Breast epithelium (tissue), 4 donors: ENCODE results near the gene PLB1. TPM values are rescaled to one million over a fixed set of nuclear protein-coding genes. Genes with fewer than 3 reads are reported as not detected.
A peak's percentile ranks its signal among the peaks of the same experiment; 100 is the strongest.

Experiments used
- DNase-seq, 2 donors: peaks; one replicate each; pipeline ENCODE4 v3.0.0-alpha.2; 2019; ENCODE audit warnings: low spot score in 2 of 2
- H3K27ac ChIP-seq, 2 donors: fragments of 200-600 bp; sonication (generic) in 1 of 2; one replicate each; pipeline ENCODE4 v1.5.1; 2016 to 2019; ENCODE audit warnings: mild to moderate bottlenecking in 1 of 2
- H3K27me3 ChIP-seq, 2 donors: fragments of 200-600 bp; sonication (generic) in 1 of 2; one replicate each; pipeline versions ENCODE4 v1.5.1 to v1.6.0; 2017 to 2019; ENCODE audit warnings: control low read depth in 1 of 2, mild to moderate bottlenecking in 1 of 2
- H3K36me3 ChIP-seq: fragments of 200-600 bp; one replicate; pipeline ENCODE4 v1.5.1; 2019
- H3K4me1 ChIP-seq, 2 donors: fragments of 200-600 bp; sonication (generic); one replicate each; pipeline ENCODE4 v1.5.1; 2016 to 2019; ENCODE audit warnings: control low read depth in 1 of 2
- H3K4me3 ChIP-seq, 3 donors: fragments of 200-600 bp; sonication (generic); 1 replicate in 2 of 3; 2 replicates in 1 of 3; pipeline ENCODE4 v1.5.1; 2016 to 2019; ENCODE audit warnings: mild to moderate bottlenecking in 3 of 3, moderate library complexity in 2 of 3
- H3K9me3 ChIP-seq, 2 donors: fragments of 200-600 bp; sonication (generic) in 1 of 2; one replicate each; pipeline ENCODE4 v1.5.1; 2016 to 2019; ENCODE audit warnings: control low read depth in 1 of 2
- CTCF ChIP-seq, 3 donors: fragments of 450-650 bp; IDR thresholded peaks; one replicate each; pipeline ENCODE4 v1.5.1; 2016 to 2017; ENCODE audit warnings: antibody characterized with exemption in 3 of 3, mild to moderate bottlenecking in 3 of 3, moderate library complexity in 3 of 3
- POLR2A ChIP-seq: fragments of 450-650 bp; IDR thresholded peaks from one replicate; pipeline ENCODE4 v1.6.1; 2016; ENCODE audit warnings: antibody characterized with exemption, mild to moderate bottlenecking, moderate library complexity
- POLR2AphosphoS5 ChIP-seq, 3 donors: sonication (generic); formaldehyde crosslinking; IDR thresholded peaks; one replicate each; pipeline ENCODE4 v1.6.1; 2017; ENCODE audit warnings: antibody characterized with exemption in 3 of 3
- intact Hi-C: fragments of 100-400 bp; cut with DNase I; formaldehyde crosslinking; loops from one replicate; pipeline ENCODE4 v1.15.1; 2023; ENCODE audit warnings: low total_unique reads
- total RNA-seq, 3 donors: library from RNA; depleted of rRNA; stranded (reverse); fragments of >200 nt; gene quantifications; one replicate each; pipeline ENCODE4 v1.1.0, GENCODE V29; 2016

The PLB1 gene
- total RNA-seq, 3 donors from 2014 or later: 5.6 to 11.9 (median 8.8) TPM

DNA sequence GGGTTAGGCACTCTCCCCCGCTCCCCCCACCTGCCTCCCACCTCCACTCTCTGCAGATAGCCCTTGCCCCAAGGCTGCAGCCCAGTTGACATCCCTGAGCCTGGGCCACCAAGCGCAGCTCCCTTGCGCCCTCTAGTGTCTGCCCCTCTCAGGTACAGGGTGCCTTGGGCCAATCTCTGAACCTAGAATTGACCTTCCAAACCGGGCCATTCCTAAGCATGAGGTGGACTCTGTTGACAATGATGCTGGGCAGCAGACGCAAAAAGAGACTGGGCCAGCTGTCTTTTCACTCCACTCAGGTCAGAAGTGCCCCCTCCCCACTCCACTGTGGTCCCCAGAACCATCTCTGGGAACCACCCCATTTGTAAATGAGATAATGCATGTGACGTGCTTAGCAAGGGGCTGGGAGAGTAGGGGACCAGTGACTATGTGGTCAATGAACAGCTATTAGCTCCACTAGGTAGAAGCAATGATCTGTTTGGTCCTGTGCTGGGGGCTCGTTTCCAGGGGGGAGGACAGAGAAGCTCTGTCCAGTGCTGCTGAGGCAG, 43.3 kb upstream of the PLB1 start:
- H3K27ac ChIP-seq: no peak overlapping the region

DNA sequence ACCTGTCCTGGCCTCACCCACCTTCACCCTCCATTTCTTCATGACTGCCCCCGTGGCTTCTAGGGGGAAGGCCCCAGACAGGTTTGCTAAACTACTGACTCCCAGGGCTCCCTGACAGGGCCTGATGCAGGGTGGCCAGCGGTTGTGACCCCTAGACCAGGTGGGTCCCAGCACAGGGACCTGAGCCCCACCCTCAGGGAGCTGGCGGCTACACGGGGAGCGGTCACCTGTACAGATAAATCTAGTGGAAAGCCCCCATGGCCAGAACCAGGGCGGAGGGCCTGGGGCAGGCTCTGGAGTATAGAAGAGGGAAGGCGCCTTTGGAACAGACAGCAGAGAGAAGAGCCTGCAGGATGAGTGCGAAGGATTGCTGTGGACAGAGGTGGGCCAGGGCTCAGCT, 42.5 kb upstream of the PLB1 start:
- no peaks in the 10 kb centered on the region for H3K27me3 ChIP-seq

More for the DNA sequence above, 43.3 kb upstream of the PLB1 start:
- TF ChIP-seq CTCF (IDR thresholded peaks at IDR 0.05) (peak; percentile 52 to 87 (median 87)), POLR2A (no peak), POLR2AphosphoS5 (IDR thresholded peaks at IDR 0.05) (no peak)
- intact Hi-C loops: no loop called here
- no peaks in the 10 kb centered on the region for H3K9me3 ChIP-seq
- no peaks in the 10 kb centered on the region for H3K36me3 ChIP-seq
- H3K4me3 ChIP-seq: no peak overlapping the region
- peak in 1 of 2 donors; percentile 78 for DNase-seq
- H3K27me3 ChIP-seq: no peaks in the 10 kb centered on the region
- H3K4me1 ChIP-seq: peaks cover 0 to 4% of the 10 kb centered on the region in 2 donors

GRCh38 chr2:28454016-28454930, 41.6 kb upstream of the PLB1 start:
- no peak overlapping the region for H3K4me3 ChIP-seq
- no peaks in the 10 kb centered on the region for H3K9me3 ChIP-seq
- H3K27ac ChIP-seq: peak overlapping the region; percentile 15 to 50
- intact Hi-C loops: no loop called here
- H3K4me1 ChIP-seq: peaks cover 0 to 4% of the 10 kb centered on the region in 2 donors
- H3K36me3 ChIP-seq: no peaks in the 10 kb centered on the region
- DNase-seq: peak in 1 of 2 donors; percentile 62
- no peak for TF ChIP-seq POLR2A
- peak in 1 of 3 donors; percentile 31 for TF ChIP-seq CTCF (IDR thresholded peaks at IDR 0.05)
- no peaks in the 10 kb centered on the region for H3K27me3 ChIP-seq

More for the DNA sequence above, 42.5 kb upstream of the PLB1 start:
- H3K4me1 ChIP-seq: peaks cover 0 to 4% of the 10 kb centered on the region in 2 donors
- H3K4me3 ChIP-seq: no peak overlapping the region
- intact Hi-C loops: no loop called here
- no peaks in the 10 kb centered on the region for H3K9me3 ChIP-seq
- no peak for DNase-seq
- peak overlapping the region; percentile 15 to 50 for H3K27ac ChIP-seq
- no peaks in the 10 kb centered on the region for H3K36me3 ChIP-seq
- no peak for TF ChIP-seq POLR2AphosphoS5 (IDR thresholded peaks at IDR 0.05)
- no peak for TF ChIP-seq POLR2A
- no peak for TF ChIP-seq CTCF (IDR thresholded peaks at IDR 0.05)

- TF ChIP-seq POLR2A (no peak), CTCF (IDR thresholded peaks at IDR 0.05) (no peak), POLR2AphosphoS5 (IDR thresholded peaks at IDR 0.05) (no peak)
- Histone ChIP-seq H3K27me3 (no peaks in the 10 kb centered on the region), H3K36me3 (no peaks in the 10 kb centered on the region), H3K4me1 (peaks cover 0 to 4% of the 10 kb centered on the region in 2 donors), H3K27ac (no peak overlapping the region), H3K4me3 (no peak overlapping the region), H3K9me3 (peaks cover 0 to 3% of the 10 kb centered on the region in 2 donors)
- no peak for DNase-seq
- intact Hi-C loops: loop anchor here (5.0 kb wide), 1 partner anchor 1115 kb away; no protein-coding TSS in a partner anchor
These were observed 38.6 kb upstream of the PLB1 start for GRCh38 chr2:28457237-28457636.

GRCh38 chr2:28461056-28461455, 34.8 kb upstream of the PLB1 start:
- H3K27ac ChIP-seq: no peak overlapping the region
- DNase-seq: no peak
- no peak overlapping the region for H3K4me3 ChIP-seq
- H3K36me3 ChIP-seq: no peaks in the 10 kb centered on the region
- no peaks in the 10 kb centered on the region for H3K4me1 ChIP-seq
- TF ChIP-seq POLR2AphosphoS5 (IDR thresholded peaks at IDR 0.05): no peak
- H3K9me3 ChIP-seq: peaks cover 0 to 5% of the 10 kb centered on the region in 2 donors
- intact Hi-C loops: no loop called here
- no peaks in the 10 kb centered on the region for H3K27me3 ChIP-seq
